ENCODE measurements around the gene MS4A10. TPM values are rescaled to one million over a fixed set of nuclear protein-coding genes. Genes with fewer than 3 reads are reported as not detected.

The MS4A10 gene
- total and polyA plus RNA-seq, 7 donors: not detected

DNA sequence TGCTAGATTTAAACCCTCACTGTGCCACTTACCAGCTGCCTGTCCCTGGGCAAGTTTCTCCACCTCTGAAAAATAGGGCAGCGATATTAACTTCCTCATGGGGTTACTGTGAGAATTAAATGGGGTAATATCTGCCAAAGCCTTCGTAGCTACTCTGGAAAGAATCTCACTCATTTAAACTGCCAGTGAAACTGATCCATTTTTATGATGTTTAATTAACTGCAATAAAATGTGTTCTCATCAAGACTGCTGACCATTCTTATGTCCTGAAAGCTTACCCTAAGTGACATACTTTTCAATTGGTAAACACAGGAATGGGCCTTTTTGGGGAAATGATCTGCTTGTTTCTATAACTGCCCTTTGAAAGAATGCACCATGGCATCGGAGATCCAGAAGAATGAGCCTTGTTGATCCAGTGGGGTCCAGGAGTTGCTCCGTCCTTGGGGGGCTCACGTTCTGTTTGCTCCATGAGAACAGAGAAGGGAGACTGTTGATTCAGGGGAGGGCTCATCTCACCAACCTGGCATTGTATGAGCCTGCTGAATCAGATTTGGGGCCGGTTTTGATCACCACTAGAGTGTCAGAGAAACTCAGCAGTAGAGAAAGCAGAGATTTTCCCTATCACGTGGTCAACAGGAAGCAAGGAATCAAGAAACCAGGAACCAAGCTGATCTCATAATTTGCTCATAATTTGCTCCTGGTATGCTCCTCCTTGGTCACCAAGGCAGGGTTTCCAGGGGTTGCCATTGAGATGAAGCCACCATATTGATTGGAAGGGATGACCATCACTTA, 49.8 kb downstream of the MS4A10 start:
- TF ChIP-seq POLR2A (IDR thresholded peaks at IDR 0.05) (no peak), POLR2AphosphoS5 (IDR thresholded peaks at IDR 0.05) (no peak), EP300 (IDR thresholded peaks at IDR 0.05) (no peak)
- TF ChIP-seq, protein P1, sequence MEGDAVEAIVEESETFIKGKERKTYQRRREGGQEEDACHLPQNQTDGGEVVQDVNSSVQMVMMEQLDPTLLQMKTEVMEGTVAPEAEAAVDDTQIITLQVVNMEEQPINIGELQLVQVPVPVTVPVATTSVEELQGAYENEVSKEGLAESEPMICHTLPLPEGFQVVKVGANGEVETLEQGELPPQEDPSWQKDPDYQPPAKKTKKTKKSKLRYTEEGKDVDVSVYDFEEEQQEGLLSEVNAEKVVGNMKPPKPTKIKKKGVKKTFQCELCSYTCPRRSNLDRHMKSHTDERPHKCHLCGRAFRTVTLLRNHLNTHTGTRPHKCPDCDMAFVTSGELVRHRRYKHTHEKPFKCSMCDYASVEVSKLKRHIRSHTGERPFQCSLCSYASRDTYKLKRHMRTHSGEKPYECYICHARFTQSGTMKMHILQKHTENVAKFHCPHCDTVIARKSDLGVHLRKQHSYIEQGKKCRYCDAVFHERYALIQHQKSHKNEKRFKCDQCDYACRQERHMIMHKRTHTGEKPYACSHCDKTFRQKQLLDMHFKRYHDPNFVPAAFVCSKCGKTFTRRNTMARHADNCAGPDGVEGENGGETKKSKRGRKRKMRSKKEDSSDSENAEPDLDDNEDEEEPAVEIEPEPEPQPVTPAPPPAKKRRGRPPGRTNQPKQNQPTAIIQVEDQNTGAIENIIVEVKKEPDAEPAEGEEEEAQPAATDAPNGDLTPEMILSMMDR (IDR thresholded peaks at IDR 0.05): no peak
- H3K27ac ChIP-seq: no peak overlapping the region

DNA sequence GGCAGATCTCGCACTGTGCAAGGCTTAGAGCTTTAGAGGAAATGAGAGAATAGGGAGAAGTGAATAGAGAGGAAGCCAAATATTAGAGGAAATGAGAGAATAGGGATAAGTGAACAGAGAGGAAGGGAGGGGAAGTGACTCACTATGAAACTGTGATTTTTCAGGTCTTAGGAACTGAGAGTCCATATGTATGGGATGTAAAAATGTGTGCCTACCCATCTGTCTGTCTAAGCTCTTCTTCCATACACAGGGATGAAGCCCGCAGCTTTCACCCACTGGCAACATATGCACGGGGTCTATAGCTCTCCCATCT, 50.4 kb downstream of the MS4A10 start:
- intact Hi-C loops (cut with DNase I): no loop called here
- TF ChIP-seq, protein P1 (IDR thresholded peaks at IDR 0.05): no peak
- TF ChIP-seq POLR2A (IDR thresholded peaks at IDR 0.05) (no peak), POLR2AphosphoS5 (IDR thresholded peaks at IDR 0.05) (no peak), EP300 (IDR thresholded peaks at IDR 0.05) (no peak)
- 84 to 86% methylated on average over 3 of the region's 3 CpGs for WGBS, 2 donors
- H3K36me3 ChIP-seq: no peaks in the 10 kb centered on the region
- H3K4me1 ChIP-seq: peaks cover 0 to 1% (median 0%) of the 10 kb centered on the region in 4 donors
- no peak overlapping the region for H3K4me3 ChIP-seq
- DNase-seq: no peak
- no peaks in the 10 kb centered on the region for H3K27me3 ChIP-seq
- no peak overlapping the region for H3K27ac ChIP-seq
- H3K9me3 ChIP-seq: no peaks in the 10 kb centered on the region

More for the DNA sequence above, 49.8 kb downstream of the MS4A10 start:
- H3K27me3 ChIP-seq: no peaks in the 10 kb centered on the region
- H3K4me1 ChIP-seq: no peaks in the 10 kb centered on the region
- H3K9me3 ChIP-seq: no peaks in the 10 kb centered on the region
- intact Hi-C loops (cut with DNase I): no loop called here
- no peaks in the 10 kb centered on the region for H3K36me3 ChIP-seq
- no peak overlapping the region for H3K4me3 ChIP-seq
- WGBS, 2 donors: 35 to 52% methylated on average over 7 of the region's 7 CpGs
- DNase-seq: no peak

DNA sequence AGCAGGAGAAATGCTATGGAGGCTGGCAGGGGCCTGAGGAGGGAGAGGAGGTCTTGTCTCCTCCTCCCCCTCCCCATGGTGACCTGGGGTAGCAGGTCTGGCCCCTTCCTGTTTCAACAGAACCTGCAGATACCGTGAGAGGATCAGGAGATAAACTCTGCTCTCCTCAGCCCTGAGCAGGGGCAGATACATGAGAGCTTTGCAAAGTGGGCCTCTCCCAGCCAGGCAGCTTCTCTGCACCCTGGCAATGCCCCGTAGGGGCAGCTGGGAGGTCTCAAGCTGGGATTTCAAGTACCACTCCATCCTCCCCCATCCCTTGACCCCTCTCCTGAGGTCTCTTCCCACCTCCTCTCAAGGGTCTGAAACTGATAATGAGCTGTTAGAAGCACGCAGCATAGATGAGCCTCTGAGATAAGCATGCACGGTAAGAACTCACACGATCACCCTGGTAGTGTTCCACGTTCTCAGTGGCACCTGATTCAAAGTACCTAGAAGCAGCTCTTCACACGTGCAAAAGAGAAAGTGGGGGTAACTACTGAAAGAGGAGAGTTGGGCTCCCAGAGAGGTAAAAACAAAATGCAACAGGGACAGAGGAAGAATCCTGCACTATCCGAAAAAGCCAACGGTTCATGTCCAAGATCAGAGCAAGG, 51.9 kb downstream of the MS4A10 start:
- Histone ChIP-seq H3K4me1 (peaks cover 0 to 13% (median 10%) of the 10 kb centered on the region in 4 donors), H3K4me3 (no peak overlapping the region), H3K27me3 (no peaks in the 10 kb centered on the region), H3K9me3 (no peaks in the 10 kb centered on the region), H3K27ac (no peak overlapping the region), H3K36me3 (no peaks in the 10 kb centered on the region)
- intact Hi-C loops (cut with DNase I): no loop called here
- no peak for DNase-seq
- 71 to 85% methylated on average over 9 of the region's 9 CpGs for WGBS, 2 donors
- no peak for TF ChIP-seq POLR2AphosphoS5 (IDR thresholded peaks at IDR 0.05)
- TF ChIP-seq EP300 (IDR thresholded peaks at IDR 0.05): no peak
- TF ChIP-seq, protein P1 (IDR thresholded peaks at IDR 0.05): no peak
- no peak for TF ChIP-seq POLR2A (IDR thresholded peaks at IDR 0.05)

DNA sequence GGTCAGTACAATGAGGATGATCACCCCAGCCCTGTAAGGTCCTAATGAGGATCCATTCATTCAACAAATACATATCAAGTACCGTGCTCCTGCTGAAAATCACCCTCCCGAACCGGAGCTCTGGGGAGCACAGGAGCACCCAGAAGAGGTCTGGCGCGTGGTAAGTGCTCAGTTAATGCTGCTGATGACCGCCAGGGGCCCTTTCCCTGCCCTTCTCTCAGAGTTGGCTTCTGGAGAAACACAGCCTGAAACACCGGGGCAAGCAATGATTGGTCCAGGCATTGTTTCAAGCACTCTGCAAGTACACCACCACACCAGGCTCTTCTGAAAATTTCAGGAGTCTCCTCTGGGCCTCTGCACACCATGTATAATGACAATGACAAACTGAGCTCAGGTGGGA, 53.0 kb downstream of the MS4A10 start:
- TF ChIP-seq POLR2A (IDR thresholded peaks at IDR 0.05) (no peak), EP300 (IDR thresholded peaks at IDR 0.05) (no peak), POLR2AphosphoS5 (IDR thresholded peaks at IDR 0.05) (no peak)
- TF ChIP-seq, protein P1 (IDR thresholded peaks at IDR 0.05): no peak
- Histone ChIP-seq H3K4me3 (no peak overlapping the region), H3K9me3 (no peaks in the 10 kb centered on the region), H3K4me1 (peaks cover 0 to 23% (median 17%) of the 10 kb centered on the region in 4 donors), H3K27ac (no peak overlapping the region), H3K27me3 (no peaks in the 10 kb centered on the region), H3K36me3 (no peaks in the 10 kb centered on the region)
- intact Hi-C loops (cut with DNase I): no loop called here
- no peak for DNase-seq
- 88 to 92% methylated on average over 7 of the region's 7 CpGs for WGBS, 2 donors

Data from sigmoid colon (tissue), 7 donors.